IMR-90 (cell line): ENCODE measurements around the gene DEFB112. TPM values are rescaled to one million over a fixed set of nuclear protein-coding genes. Genes with fewer than 3 reads are reported as not detected.

Experiments used
- ATAC-seq: fragments of 200-7000 bp; cut with Tn5 transposase; 2 replicates; pipeline ENCODE4 v1.9.1; 2020; ENCODE audit warnings: low read depth, mild to moderate bottlenecking, moderate library complexity
- BruUV-seq: library from RNA; stranded (reverse); fragments of 400-500 nt; replicated peaks from 2 replicates; lab custom pipeline; 2021; lab: Mats Ljungman, UMichigan
- CTCF ChIA-PET: fragments of 300-600 bp; formaldehyde crosslinking; extraction: SDS; loops from one replicate; lab custom pipeline; 2021; ENCODE audit warnings: antibody characterized with exemption; lab: Yijun Ruan, JAX
- POLR2A ChIA-PET: fragments of 300-600 bp; sonication (Branson Sonifier 250); formaldehyde crosslinking; loops from one replicate; lab custom pipeline; 2022; ENCODE audit warnings: antibody characterized with exemption; ENCODE audit not compliant: unreplicated experiment; lab: Charles Lee
- DNase-seq: peaks from one replicate; pipeline ENCODE4 v3.0.0; 2013
- H2AFZ ChIP-seq: replicated peaks from 2 replicates; pipeline ENCODE3; 2013; ENCODE audit warnings: low read length, mild to moderate bottlenecking; ENCODE audit not compliant: poor library complexity
- H2AK5ac ChIP-seq: 2 replicates; pipeline ENCODE4 v1.6.1; 2013; ENCODE audit warnings: low read depth, low read length, inconsistent platforms
- H2AK9ac ChIP-seq: replicated peaks from 2 replicates; pipeline ENCODE3; 2013; ENCODE audit warnings: mild to moderate bottlenecking, low read depth, low read length, moderate library complexity; ENCODE audit not compliant: poor library complexity
- H2BK120ac ChIP-seq: 2 replicates; pipeline ENCODE4 v1.6.1; 2013; ENCODE audit warnings: low read depth, low read length, inconsistent platforms
- H2BK15ac ChIP-seq: 3 replicates; pipeline ENCODE4 v1.6.1; 2013; ENCODE audit warnings: low read depth, low read length, inconsistent platforms
- H2BK20ac ChIP-seq: 2 replicates; pipeline ENCODE4 v1.6.1; 2013; ENCODE audit warnings: low read depth, mild to moderate bottlenecking, inconsistent platforms, low read length, moderate library complexity
- H2BK5ac ChIP-seq: 2 replicates; pipeline ENCODE4 v1.6.1; 2013; ENCODE audit warnings: mild to moderate bottlenecking, low read depth, low read length, inconsistent platforms; ENCODE audit not compliant: poor library complexity, severe bottlenecking
- H3K14ac ChIP-seq: replicated peaks from 2 replicates; pipeline ENCODE4 v1.6.1; 2013; ENCODE audit warnings: low read depth, low read length, inconsistent platforms
- H3K18ac ChIP-seq: 2 replicates; pipeline ENCODE4 v1.6.1; 2013; ENCODE audit warnings: low read depth, low read length, control low read depth
- H3K23ac ChIP-seq: 2 replicates; pipeline ENCODE4 v1.6.1; 2013; ENCODE audit warnings: low read depth, low read length, inconsistent platforms
- H3K27ac ChIP-seq: 2 replicates; pipeline ENCODE4 v1.5.1; 2013; ENCODE audit warnings: mild to moderate bottlenecking, control low read depth, low read length; ENCODE audit not compliant: insufficient read depth
- H3K27me3 ChIP-seq: 2 replicates; pipeline ENCODE4 v1.6.1; 2013; ENCODE audit warnings: low read length; ENCODE audit not compliant: control insufficient read depth, insufficient read depth
- H3K36me3 ChIP-seq: 2 replicates; pipeline ENCODE4 v1.6.1; 2013; ENCODE audit warnings: low read length, mixed read lengths; ENCODE audit not compliant: control insufficient read depth, insufficient read depth
- H3K4ac ChIP-seq: 2 replicates; pipeline ENCODE4 v1.6.1; 2013; ENCODE audit warnings: low read depth, low read length, inconsistent platforms
- H3K4me1 ChIP-seq: 2 replicates; pipeline ENCODE4 v1.6.1; 2013; ENCODE audit warnings: low read length, mixed read lengths; ENCODE audit not compliant: control insufficient read depth, insufficient read depth
- H3K4me2 ChIP-seq: 2 replicates; pipeline ENCODE4 v1.6.1; 2013; ENCODE audit warnings: low read depth, mild to moderate bottlenecking, control low read depth, low read length, moderate library complexity
- H3K4me3 ChIP-seq: 2 replicates; pipeline ENCODE4 v1.5.1; 2013; ENCODE audit warnings: low read depth, mild to moderate bottlenecking, control low read depth, low read length, moderate library complexity; ENCODE audit not compliant: insufficient read depth
- H3K56ac ChIP-seq: 2 replicates; pipeline ENCODE4 v1.6.1; 2013; ENCODE audit warnings: low read length, inconsistent platforms; ENCODE audit not compliant: insufficient read depth; ENCODE audit errors: extremely low read depth
- H3K79me1 ChIP-seq, 2 experiments: 2 replicates each; pipeline ENCODE4 v1.6.1; 2013; ENCODE audit warnings: low read length in 2 of 2, inconsistent platforms in 1 of 2, low read depth in 1 of 2
- H3K9ac ChIP-seq: 2 replicates; pipeline ENCODE4 v1.6.1; 2013; ENCODE audit warnings: low read depth, low read length, control low read depth
- H3K9me1 ChIP-seq: 2 replicates; pipeline ENCODE4 v1.6.1; 2013; ENCODE audit warnings: low read length, inconsistent platforms; ENCODE audit not compliant: insufficient read depth
- H3K9me3 ChIP-seq: 2 replicates; pipeline ENCODE4 v1.6.1; 2013; ENCODE audit warnings: low read length; ENCODE audit not compliant: control insufficient read depth, insufficient read depth
- H4K20me1 ChIP-seq: 2 replicates; pipeline ENCODE4 v1.6.1; 2013; ENCODE audit warnings: low read length, inconsistent platforms; ENCODE audit not compliant: insufficient read depth
- H4K5ac ChIP-seq: 2 replicates; pipeline ENCODE4 v1.6.1; 2013; ENCODE audit warnings: mild to moderate bottlenecking, low read depth, low read length, control low read depth
- H4K8ac ChIP-seq, 2 experiments: 2 replicates each; pipeline ENCODE4 v1.6.1; 2013; ENCODE audit warnings: low read depth in 2 of 2, low read length in 2 of 2, control low read depth in 1 of 2, inconsistent platforms in 1 of 2
- H4K91ac ChIP-seq: 2 replicates; pipeline ENCODE4 v1.6.1; 2013; ENCODE audit warnings: low read depth, low read length, inconsistent platforms; ENCODE audit not compliant: insufficient read depth
- BHLHE40 ChIP-seq: fragments of 150-350 bp; IDR thresholded peaks from 2 replicates; pipeline ENCODE4 v1.6.1; 2016; ENCODE audit warnings: mild to moderate bottlenecking, low read depth, low read length
- CHD1 ChIP-seq: IDR thresholded peaks from 2 replicates; pipeline ENCODE4 v1.6.1; 2012; ENCODE audit warnings: low read depth, low read length, improper control_type of control experiment
- FOS ChIP-seq: fragments of 150-350 bp; IDR thresholded peaks from 2 replicates; pipeline ENCODE4 v1.6.1; 2016; ENCODE audit warnings: low read depth, low read length
- MAFK ChIP-seq: IDR thresholded peaks from 2 replicates; pipeline ENCODE4 v1.6.1; 2012; ENCODE audit warnings: low read depth, low read length, improper control_type of control experiment
- MAZ ChIP-seq: IDR thresholded peaks from 2 replicates; pipeline ENCODE4 v1.6.1; 2012; ENCODE audit warnings: low read depth, mild to moderate bottlenecking, low read length, improper control_type of control experiment, moderate library complexity, borderline replicate concordance
- MXI1 ChIP-seq: IDR thresholded peaks from 2 replicates; pipeline ENCODE4 v1.6.1; 2012; ENCODE audit warnings: low read depth, mild to moderate bottlenecking, low read length, moderate library complexity, borderline replicate concordance
- NFE2L2 ChIP-seq: fragments of 150-350 bp; IDR thresholded peaks from 2 replicates; pipeline ENCODE4 v1.6.1; 2016; ENCODE audit warnings: low read depth, mild to moderate bottlenecking, low read length
- POLR2A ChIP-seq: IDR thresholded peaks from 2 replicates; pipeline ENCODE4 v1.6.1; 2012; ENCODE audit warnings: mild to moderate bottlenecking, low read depth, low read length
- RAD21 ChIP-seq: IDR thresholded peaks from 2 replicates; pipeline ENCODE4 v1.6.1; 2012; ENCODE audit warnings: low read length, improper control_type of control experiment
- RCOR1 ChIP-seq: IDR thresholded peaks from 2 replicates; pipeline ENCODE4 v1.6.1; 2012; ENCODE audit warnings: mild to moderate bottlenecking, low read length, improper control_type of control experiment; ENCODE audit not compliant: insufficient replicate concordance
- RFX5 ChIP-seq: IDR thresholded peaks from 2 replicates; pipeline ENCODE4 v1.8.0; 2012; ENCODE audit warnings: low read depth, mild to moderate bottlenecking, low read length, moderate library complexity
- SMC3 ChIP-seq: fragments of 150-350 bp; IDR thresholded peaks from 2 replicates; pipeline ENCODE4 v1.6.1; 2016; ENCODE audit warnings: low read depth, mild to moderate bottlenecking, antibody characterized with exemption, low read length, moderate library complexity
- WGBS, 2 experiments: methylation state at CpG; one replicate each; pipeline versions ENCODE4 v1.1.5 to v1.1.7; 2013; ENCODE audit warnings: missing lambda C conversion rate in 2 of 2; ENCODE audit not compliant: insufficient read length in 1 of 2; ENCODE audit errors: extremely low coverage in 2 of 2; 5-methylcytosine and 5-hydroxymethylcytosine counted together
- dilution Hi-C: fragments of 300-500 bp; cut with HindIII; formaldehyde crosslinking; loops from one replicate; pipeline ENCODE4 v1.14.3; 2018; ENCODE audit warnings: low sequenced_read_pairs; ENCODE audit not compliant: unreplicated experiment
- in situ Hi-C: fragments of 300-500 bp; cut with MboI; formaldehyde crosslinking; loops from 3 replicates; pipeline ENCODE4 v1.14.3; 2019; ENCODE audit warnings: low sequenced_read_pairs, inconsistent platforms, mixed read lengths
- intact Hi-C: fragments of 100-400 bp; cut with micrococcal nuclease; formaldehyde crosslinking; loops from 2 replicates; pipeline ENCODE4 v1.10.0; 2022
- polyA plus RNA-seq, 3 experiments: library from polyadenylated mRNA; depleted of rRNA; stranded (reverse); fragments of >200 nt; gene quantifications; 2 replicates each; pipeline ENCODE4 v1.2.3, GENCODE V29; 2012; ENCODE audit warnings: low replicate concordance in 1 of 3
- total RNA-seq: library from RNA; depleted of rRNA; stranded (reverse); fragments of >200 nt; gene quantifications from 2 replicates; pipeline ENCODE4 v1.2.3, GENCODE V29; 2012
- TF ChIP-seq, protein P1 (sequence below): conservative IDR thresholded peaks from 2 replicates; pipeline ENCODE4 v1.5.1; 2012; ENCODE audit warnings: mild to moderate bottlenecking, low read depth, low read length, improper control_type of control experiment

DEFB112 gene
- total and polyA plus RNA-seq, 2 of the 4 experiments (the other 2 are of a cell fraction), result not detected

DNA sequence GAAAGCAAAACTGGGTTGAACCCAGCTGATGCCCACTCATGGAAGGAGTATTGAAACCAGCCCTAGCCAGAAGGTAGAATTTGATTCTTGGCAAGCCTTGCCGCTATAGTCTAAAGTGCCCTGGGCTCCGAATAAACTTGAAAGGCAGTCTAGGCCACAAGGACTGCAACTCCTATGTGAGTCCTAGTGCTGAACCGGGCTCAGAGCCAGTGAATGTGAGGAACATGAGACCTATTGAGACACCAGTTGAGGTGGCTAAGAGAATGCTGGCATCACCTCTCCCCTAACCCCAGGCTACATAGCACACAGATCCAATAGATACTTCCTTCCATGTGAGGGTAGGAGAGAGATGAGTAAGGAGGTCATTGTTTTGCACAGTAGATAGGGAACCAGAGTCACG lies 24.5 kb downstream of the DEFB112 start:
- in situ Hi-C loops, result no loop called here
- no peak overlapping the region for H3K56ac ChIP-seq
- no peak overlapping the region for H4K91ac ChIP-seq

More for the DNA sequence above, 24.5 kb downstream of the DEFB112 start:
- Histone ChIP-seq H2BK120ac (no peak overlapping the region), H3K4me3 (no peak overlapping the region), H4K8ac (no peak overlapping the region), H3K27me3 (no peaks in the 10 kb centered on the region), H2BK15ac (no peak overlapping the region), H3K4me1 (no peaks in the 10 kb centered on the region), H3K23ac (no peak overlapping the region), H3K9me3 (no peaks in the 10 kb centered on the region), H3K27ac (no peak overlapping the region), H2AK9ac (no peak overlapping the region), H2AFZ (no peak overlapping the region), H3K14ac (no peak overlapping the region), H3K4ac (no peak overlapping the region), H3K4me2 (no peak overlapping the region), H2AK5ac (no peak overlapping the region), H4K5ac (no peak overlapping the region), H2BK5ac (no peak overlapping the region), H3K9ac (no peak overlapping the region), H4K20me1 (no peaks in the 10 kb centered on the region), H2BK20ac (no peak overlapping the region), H3K9me1 (no peaks in the 10 kb centered on the region), H3K18ac (no peak overlapping the region), H3K79me1 (no peaks in the 10 kb centered on the region), H3K36me3 (no peaks in the 10 kb centered on the region)
- no TSS peak for BruUV-seq
- 100% methylated on average over 1 of the region's 4 CpGs; no CpG with 5 or more reads in 1 of the 2 experiments for WGBS, 2 experiments
- DNase-seq, result no peak
- CTCF ChIA-PET, result no interaction called here
- TF ChIP-seq NFE2L2 (no peak), BHLHE40 (no peak), MAFK (no peak), POLR2A (no peak), RFX5 (no peak), RCOR1 (no peak), FOS (no peak), CHD1 (no peak), RAD21 (no peak), MAZ (no peak), SMC3 (no peak), MXI1 (no peak)
- TF ChIP-seq, protein P1, sequence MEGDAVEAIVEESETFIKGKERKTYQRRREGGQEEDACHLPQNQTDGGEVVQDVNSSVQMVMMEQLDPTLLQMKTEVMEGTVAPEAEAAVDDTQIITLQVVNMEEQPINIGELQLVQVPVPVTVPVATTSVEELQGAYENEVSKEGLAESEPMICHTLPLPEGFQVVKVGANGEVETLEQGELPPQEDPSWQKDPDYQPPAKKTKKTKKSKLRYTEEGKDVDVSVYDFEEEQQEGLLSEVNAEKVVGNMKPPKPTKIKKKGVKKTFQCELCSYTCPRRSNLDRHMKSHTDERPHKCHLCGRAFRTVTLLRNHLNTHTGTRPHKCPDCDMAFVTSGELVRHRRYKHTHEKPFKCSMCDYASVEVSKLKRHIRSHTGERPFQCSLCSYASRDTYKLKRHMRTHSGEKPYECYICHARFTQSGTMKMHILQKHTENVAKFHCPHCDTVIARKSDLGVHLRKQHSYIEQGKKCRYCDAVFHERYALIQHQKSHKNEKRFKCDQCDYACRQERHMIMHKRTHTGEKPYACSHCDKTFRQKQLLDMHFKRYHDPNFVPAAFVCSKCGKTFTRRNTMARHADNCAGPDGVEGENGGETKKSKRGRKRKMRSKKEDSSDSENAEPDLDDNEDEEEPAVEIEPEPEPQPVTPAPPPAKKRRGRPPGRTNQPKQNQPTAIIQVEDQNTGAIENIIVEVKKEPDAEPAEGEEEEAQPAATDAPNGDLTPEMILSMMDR, result no peak
- intact Hi-C loops (no loop called here), dilution Hi-C loops (no loop called here)
- POLR2A ChIA-PET, result no interaction called here
- no peak for ATAC-seq
